ENCODE results near the gene RUNX2. TPM values are rescaled to one million over a fixed set of nuclear protein-coding genes. Genes with fewer than 3 reads are reported as not detected.

Gene RUNX2
- total RNA-seq, 1 donor from 2014 or later: 26.1 TPM

DNA sequence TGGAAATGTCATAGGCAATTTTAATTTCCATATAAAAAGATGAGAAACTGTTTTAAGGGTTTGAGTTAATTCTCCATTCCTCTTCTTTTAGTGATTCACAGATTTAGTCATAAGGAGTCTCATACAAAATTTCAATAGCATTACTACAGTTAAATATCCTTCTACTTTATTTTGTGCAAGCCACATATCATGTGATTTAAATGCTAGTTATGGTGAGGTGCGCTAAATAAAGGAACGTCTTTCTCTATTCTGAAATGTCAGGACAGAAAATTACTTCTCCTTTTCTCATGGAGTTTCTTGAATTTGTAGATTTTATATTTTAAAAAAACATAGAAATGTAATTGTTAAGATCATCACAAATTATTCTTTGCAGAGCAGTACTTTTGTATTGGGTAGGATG lies 99.6 kb downstream of the RUNX2 start:
- Mint-ChIP-seq H3K4me3 (ENCODE audit: unreplicated experiment) (no peak overlapping the region), H3K4me1 (ENCODE audit: low read depth, unreplicated experiment) (peaks cover 38% of the 10 kb centered on the region), H3K27me3 (ENCODE audit: low read depth, unreplicated experiment) (no peaks in the 10 kb centered on the region), H3K9me3 (ENCODE audit: unreplicated experiment) (no peaks in the 10 kb centered on the region), H3K27ac (ENCODE audit: unreplicated experiment) (no peak overlapping the region), H3K36me3 (ENCODE audit: low read depth, unreplicated experiment) (peaks cover 14% of the 10 kb centered on the region)
- TF ChIP-seq, protein P1, sequence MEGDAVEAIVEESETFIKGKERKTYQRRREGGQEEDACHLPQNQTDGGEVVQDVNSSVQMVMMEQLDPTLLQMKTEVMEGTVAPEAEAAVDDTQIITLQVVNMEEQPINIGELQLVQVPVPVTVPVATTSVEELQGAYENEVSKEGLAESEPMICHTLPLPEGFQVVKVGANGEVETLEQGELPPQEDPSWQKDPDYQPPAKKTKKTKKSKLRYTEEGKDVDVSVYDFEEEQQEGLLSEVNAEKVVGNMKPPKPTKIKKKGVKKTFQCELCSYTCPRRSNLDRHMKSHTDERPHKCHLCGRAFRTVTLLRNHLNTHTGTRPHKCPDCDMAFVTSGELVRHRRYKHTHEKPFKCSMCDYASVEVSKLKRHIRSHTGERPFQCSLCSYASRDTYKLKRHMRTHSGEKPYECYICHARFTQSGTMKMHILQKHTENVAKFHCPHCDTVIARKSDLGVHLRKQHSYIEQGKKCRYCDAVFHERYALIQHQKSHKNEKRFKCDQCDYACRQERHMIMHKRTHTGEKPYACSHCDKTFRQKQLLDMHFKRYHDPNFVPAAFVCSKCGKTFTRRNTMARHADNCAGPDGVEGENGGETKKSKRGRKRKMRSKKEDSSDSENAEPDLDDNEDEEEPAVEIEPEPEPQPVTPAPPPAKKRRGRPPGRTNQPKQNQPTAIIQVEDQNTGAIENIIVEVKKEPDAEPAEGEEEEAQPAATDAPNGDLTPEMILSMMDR (IDR thresholded peaks at IDR 0.05; ENCODE audit: insufficient read depth, low read depth, low read length): no peak
- TF ChIP-seq EZH2 (IDR thresholded peaks at IDR 0.05; ENCODE audit: insufficient read depth, low read length): no peak
- DNase-seq (ENCODE audit: low read depth): no peak
- Histone ChIP-seq H2AFZ (ENCODE audit: low read depth, low read length) (no peak overlapping the region), H3K9ac (ENCODE audit: low read length) (no peak overlapping the region), H4K20me1 (ENCODE audit: insufficient read depth, low read length) (no peaks in the 10 kb centered on the region), H3K36me3 (ENCODE audit: insufficient read depth, low read length) (peaks cover 18% of the 10 kb centered on the region), H3K9me3 (ENCODE audit: insufficient read depth, low read depth, low read length) (no peaks in the 10 kb centered on the region), H3K4me3 (ENCODE audit: insufficient read depth, low read depth, low read length) (no peak overlapping the region), H3K27ac (ENCODE audit: low read depth, low read length) (no peak overlapping the region), H3K4me1 (ENCODE audit: insufficient read depth, low read length) (peaks cover 8% of the 10 kb centered on the region), H3K27me3 (ENCODE audit: insufficient read depth, low read length) (no peaks in the 10 kb centered on the region), H3K79me2 (ENCODE audit: insufficient read depth, low read length) (peaks cover 92% of the 10 kb centered on the region), H3K4me2 (ENCODE audit: low read length) (no peak overlapping the region)
- no peak for FAIRE-seq

DNA sequence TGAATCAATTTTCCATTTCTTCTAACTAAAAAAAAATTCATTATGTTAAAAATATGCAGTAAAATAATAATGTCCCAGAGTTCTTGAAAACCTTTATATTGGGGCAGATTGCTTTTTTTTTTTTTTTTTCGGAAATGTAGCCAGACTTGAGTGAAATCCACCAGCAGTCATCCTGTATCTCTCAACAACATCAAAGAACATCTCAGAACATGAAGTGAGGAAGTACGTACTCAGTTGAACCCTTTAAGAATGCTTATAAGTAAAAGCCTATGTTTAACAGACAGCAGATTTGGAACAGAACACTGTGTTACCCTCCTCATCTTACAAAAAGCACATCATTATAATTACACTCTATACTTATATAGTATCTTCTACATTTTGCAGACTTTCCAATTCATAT lies 100.6 kb downstream of the RUNX2 start:
- no peak for FAIRE-seq
- H3K4me3 Mint-ChIP-seq (ENCODE audit: unreplicated experiment): no peak overlapping the region
- Histone ChIP-seq H3K9ac (ENCODE audit: low read length) (no peak overlapping the region), H3K79me2 (ENCODE audit: insufficient read depth, low read length) (peaks cover 83% of the 10 kb centered on the region), H3K27ac (ENCODE audit: low read depth, low read length) (no peak overlapping the region), H3K4me3 (ENCODE audit: insufficient read depth, low read depth, low read length) (no peak overlapping the region), H4K20me1 (ENCODE audit: insufficient read depth, low read length) (no peaks in the 10 kb centered on the region), H3K9me3 (ENCODE audit: insufficient read depth, low read depth, low read length) (no peaks in the 10 kb centered on the region), H3K27me3 (ENCODE audit: insufficient read depth, low read length) (no peaks in the 10 kb centered on the region), H3K36me3 (ENCODE audit: insufficient read depth, low read length) (peaks cover 18% of the 10 kb centered on the region), H3K4me1 (ENCODE audit: insufficient read depth, low read length) (peaks cover 14% of the 10 kb centered on the region), H3K4me2 (ENCODE audit: low read length) (no peak overlapping the region), H2AFZ (ENCODE audit: low read depth, low read length) (no peak overlapping the region)
- no peak for DNase-seq (ENCODE audit: low read depth)
- no peaks in the 10 kb centered on the region for H3K9me3 Mint-ChIP-seq (ENCODE audit: unreplicated experiment)
- H3K27ac Mint-ChIP-seq (ENCODE audit: unreplicated experiment): no peak overlapping the region
- H3K27me3 Mint-ChIP-seq (ENCODE audit: low read depth, unreplicated experiment): no peaks in the 10 kb centered on the region
- peaks cover 14% of the 10 kb centered on the region for H3K36me3 Mint-ChIP-seq (ENCODE audit: low read depth, unreplicated experiment)
- H3K4me1 Mint-ChIP-seq (ENCODE audit: low read depth, unreplicated experiment): peaks cover 41% of the 10 kb centered on the region
- TF ChIP-seq, protein P1 (IDR thresholded peaks at IDR 0.05; ENCODE audit: insufficient read depth, low read depth, low read length): no peak
- no peak for TF ChIP-seq EZH2 (IDR thresholded peaks at IDR 0.05; ENCODE audit: insufficient read depth, low read length)

DNA sequence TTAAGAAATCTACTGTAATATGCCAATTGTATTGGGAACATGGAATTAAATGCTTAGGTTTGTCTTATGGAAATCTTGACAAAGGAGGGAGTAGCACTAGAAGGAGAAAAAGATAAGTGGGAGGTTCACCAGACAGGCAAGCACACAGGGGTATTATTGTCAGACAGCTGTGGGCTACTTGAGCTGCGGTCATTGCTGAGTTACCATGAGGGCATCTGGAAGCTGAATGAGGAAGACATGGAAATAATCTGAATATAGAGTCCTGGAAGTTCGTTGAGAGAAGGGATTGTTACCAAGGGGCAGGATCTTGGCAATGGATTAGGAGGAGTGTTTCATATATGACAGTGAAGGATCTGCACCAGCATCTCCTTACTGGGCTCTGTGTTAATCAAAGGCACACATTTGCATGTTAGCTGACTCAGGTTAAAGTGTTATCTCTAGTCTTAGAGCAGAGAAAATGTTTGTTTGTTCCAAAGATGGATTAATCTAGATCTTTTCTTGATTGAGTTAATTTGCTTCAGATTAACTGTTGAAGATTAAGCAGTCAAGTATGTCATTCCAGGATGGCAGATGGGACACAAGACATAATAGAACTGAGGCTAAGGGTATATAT lies 102.6 kb downstream of the RUNX2 start:
- Histone ChIP-seq H3K27ac (ENCODE audit: low read depth, low read length) (no peak overlapping the region), H3K9me3 (ENCODE audit: insufficient read depth, low read depth, low read length) (no peaks in the 10 kb centered on the region), H3K4me3 (ENCODE audit: insufficient read depth, low read depth, low read length) (no peak overlapping the region), H3K4me1 (ENCODE audit: insufficient read depth, low read length) (peaks cover 7% of the 10 kb centered on the region), H4K20me1 (ENCODE audit: insufficient read depth, low read length) (no peaks in the 10 kb centered on the region), H2AFZ (ENCODE audit: low read depth, low read length) (no peak overlapping the region), H3K4me2 (ENCODE audit: low read length) (no peak overlapping the region), H3K79me2 (ENCODE audit: insufficient read depth, low read length) (peaks cover 70% of the 10 kb centered on the region), H3K27me3 (ENCODE audit: insufficient read depth, low read length) (no peaks in the 10 kb centered on the region), H3K36me3 (ENCODE audit: insufficient read depth, low read length) (peaks cover 22% of the 10 kb centered on the region), H3K9ac (ENCODE audit: low read length) (no peak overlapping the region)
- no peak for FAIRE-seq
- Mint-ChIP-seq H3K27ac (ENCODE audit: unreplicated experiment) (no peak overlapping the region), H3K4me1 (ENCODE audit: low read depth, unreplicated experiment) (peaks cover 44% of the 10 kb centered on the region), H3K36me3 (ENCODE audit: low read depth, unreplicated experiment) (peaks cover 14% of the 10 kb centered on the region), H3K9me3 (ENCODE audit: unreplicated experiment) (no peaks in the 10 kb centered on the region), H3K27me3 (ENCODE audit: low read depth, unreplicated experiment) (no peaks in the 10 kb centered on the region), H3K4me3 (ENCODE audit: unreplicated experiment) (no peak overlapping the region)
- TF ChIP-seq, protein P1 (IDR thresholded peaks at IDR 0.05; ENCODE audit: insufficient read depth, low read depth, low read length): no peak
- TF ChIP-seq EZH2 (IDR thresholded peaks at IDR 0.05; ENCODE audit: insufficient read depth, low read length): no peak
- DNase-seq (ENCODE audit: low read depth): no peak
